GM19025 (cell line): Measurements from ENCODE around the gene MLXIPL.
"Not testable (repeated sequence)": the region's sequence is repeated elsewhere in the genome, so short reads cannot be mapped to it uniquely, and the experiment has no call there.

Source experiments
- ATAC-seq: cut with Tn5 transposase; IDR thresholded peaks from one replicate; pipeline ENCODE4 v1.9.1; 2021; ENCODE audit warnings: mild to moderate bottlenecking, low read depth, moderate library complexity; ENCODE audit not compliant: unreplicated experiment

The MLXIPL gene, protein sequence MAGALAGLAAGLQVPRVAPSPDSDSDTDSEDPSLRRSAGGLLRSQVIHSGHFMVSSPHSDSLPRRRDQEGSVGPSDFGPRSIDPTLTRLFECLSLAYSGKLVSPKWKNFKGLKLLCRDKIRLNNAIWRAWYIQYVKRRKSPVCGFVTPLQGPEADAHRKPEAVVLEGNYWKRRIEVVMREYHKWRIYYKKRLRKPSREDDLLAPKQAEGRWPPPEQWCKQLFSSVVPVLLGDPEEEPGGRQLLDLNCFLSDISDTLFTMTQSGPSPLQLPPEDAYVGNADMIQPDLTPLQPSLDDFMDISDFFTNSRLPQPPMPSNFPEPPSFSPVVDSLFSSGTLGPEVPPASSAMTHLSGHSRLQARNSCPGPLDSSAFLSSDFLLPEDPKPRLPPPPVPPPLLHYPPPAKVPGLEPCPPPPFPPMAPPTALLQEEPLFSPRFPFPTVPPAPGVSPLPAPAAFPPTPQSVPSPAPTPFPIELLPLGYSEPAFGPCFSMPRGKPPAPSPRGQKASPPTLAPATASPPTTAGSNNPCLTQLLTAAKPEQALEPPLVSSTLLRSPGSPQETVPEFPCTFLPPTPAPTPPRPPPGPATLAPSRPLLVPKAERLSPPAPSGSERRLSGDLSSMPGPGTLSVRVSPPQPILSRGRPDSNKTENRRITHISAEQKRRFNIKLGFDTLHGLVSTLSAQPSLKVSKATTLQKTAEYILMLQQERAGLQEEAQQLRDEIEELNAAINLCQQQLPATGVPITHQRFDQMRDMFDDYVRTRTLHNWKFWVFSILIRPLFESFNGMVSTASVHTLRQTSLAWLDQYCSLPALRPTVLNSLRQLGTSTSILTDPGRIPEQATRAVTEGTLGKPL

DNA sequence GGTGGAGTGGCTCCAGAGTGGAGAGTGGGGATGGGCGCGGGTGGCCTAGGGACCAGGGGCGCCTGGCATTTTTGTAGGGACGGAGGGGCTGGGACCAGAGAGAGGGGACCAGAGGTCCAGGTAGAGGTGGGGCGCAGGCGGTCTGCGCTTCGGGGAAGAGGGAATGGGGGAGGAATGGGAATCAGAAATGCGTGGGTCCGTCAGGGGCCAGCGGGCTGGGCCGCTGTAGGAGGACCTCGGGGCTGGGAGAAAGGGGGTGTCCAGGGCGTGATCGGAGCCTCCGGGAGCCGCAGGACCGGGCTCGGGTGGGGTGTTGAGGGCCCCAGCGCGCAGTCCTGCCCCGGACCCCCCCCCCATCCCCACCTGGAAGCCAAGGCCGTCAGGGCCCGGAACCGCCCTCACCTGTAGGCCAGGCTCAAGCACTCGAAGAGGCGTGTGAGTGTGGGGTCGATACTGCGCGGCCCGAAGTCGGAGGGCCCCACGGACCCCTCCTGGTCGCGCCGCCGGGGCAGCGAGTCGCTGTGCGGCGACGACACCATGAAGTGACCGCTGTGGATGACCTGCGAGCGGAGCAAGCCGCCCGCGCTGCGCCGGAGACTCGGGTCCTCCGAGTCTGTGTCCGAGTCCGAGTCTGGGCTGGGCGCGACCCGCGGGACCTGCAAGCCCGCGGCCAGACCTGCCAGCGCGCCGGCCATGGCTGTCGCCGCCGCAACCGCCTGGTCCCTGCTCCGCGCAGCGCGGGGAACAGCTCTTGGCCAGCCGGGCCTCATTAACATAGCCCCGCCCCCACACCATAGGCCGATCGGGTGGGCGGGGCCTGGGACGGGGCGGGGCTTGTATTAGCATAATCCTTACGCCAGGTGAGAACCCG lies at the start of gene MLXIPL:
Gene MLXIPL, minus strand, starts transcription at position 725 of the 871 bp plus-strand sequence. Its CDS starts 30 bp downstream, at position 695.
- no peak for ATAC-seq

DNA sequence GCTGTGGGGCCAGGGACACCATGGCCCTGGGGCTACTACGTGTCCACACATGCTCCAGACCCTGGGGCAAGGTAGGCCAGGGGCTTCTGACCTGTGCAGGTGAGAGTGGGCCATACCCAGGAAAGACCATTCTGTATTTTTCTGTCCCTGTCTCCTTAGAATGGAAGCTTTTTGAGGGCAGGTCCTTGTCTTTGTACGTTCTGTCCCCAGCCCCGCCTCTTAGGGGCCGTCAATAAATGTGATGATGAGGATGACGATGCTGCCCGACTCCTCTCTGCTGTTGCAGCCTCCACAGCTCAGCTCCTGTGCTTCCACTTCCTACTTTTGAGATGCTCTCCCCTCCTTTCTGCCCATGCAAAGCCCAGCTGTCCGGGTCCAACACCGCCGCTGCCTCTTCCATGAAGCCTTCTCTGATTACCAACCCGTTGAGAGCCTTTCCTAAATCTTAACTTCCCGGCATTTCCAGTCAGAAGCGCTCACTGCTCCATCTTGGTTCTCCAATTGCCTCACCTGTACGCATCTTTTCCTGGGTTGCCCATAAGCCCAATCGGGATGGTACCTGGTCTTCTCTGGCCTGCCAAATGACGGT lies 47.6 kb upstream of the MLXIPL start:
- ATAC-seq: no peak

DNA sequence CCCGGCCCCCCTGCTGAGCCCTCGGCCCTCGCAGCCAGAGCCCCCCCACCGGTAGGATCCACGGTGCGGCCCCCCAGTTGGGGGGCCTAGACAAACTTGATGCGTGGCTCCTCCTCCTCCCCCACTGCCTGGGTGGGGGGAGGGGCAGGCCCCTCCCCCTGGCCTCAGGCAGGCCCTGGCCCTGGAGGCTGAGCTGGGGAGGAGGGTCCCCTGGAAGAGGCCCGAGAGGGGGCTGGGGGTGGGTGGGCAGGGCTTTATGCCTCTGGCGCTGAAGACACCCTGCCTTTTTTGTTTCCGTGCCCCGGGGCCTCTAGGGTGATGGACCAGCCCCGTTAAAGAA lies 47.0 kb upstream of the MLXIPL start:
- ATAC-seq: no peak

DNA sequence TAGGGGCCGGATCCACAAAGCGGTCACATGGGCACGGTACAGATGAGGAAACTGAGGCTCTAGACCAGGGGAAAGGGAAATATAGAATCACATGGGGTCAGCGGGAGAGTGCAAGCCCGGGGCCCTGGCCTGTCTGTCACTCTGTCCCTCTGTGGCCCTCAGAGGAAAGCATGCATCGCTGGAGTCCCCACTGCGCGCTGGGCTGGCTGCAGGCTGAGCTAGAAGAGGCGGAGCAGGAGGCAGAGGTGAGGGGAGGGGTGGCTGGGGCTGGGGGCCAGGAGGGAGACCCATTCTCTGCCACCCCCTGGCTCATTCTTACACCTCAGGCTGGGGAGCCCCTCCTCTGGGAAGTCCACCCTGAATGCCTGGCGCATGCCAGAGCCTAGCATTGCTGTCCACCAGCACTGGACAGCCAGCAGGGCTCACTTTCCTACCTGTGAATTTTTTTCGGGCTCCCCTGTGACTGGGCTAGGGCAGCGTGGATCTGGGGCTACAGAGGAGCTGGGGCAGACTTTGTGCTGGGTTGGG lies 45.6 kb upstream of the MLXIPL start:
- ATAC-seq: no peak

DNA sequence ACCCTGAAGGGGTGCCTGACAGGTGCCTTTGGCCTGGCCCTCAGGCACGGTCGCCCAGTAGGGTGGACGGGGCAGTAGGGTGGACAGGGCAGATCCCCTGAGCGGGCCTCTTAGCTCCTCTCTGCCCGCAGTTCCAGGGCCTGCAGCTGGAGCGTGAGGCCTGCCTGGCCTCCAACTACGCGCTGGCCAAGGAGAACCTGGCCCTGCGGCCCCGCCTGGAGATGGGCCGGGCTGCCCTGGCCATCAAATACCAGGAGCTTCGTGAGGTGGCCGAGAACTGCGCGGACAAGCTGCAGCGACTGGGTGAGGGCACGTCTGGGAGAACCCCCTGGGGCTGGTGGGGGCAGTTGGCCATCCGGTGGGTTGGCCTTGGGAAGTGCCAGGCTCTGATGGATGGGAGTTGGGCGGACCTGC lies 45.0 kb upstream of the MLXIPL start:
- no peak for ATAC-seq

DNA sequence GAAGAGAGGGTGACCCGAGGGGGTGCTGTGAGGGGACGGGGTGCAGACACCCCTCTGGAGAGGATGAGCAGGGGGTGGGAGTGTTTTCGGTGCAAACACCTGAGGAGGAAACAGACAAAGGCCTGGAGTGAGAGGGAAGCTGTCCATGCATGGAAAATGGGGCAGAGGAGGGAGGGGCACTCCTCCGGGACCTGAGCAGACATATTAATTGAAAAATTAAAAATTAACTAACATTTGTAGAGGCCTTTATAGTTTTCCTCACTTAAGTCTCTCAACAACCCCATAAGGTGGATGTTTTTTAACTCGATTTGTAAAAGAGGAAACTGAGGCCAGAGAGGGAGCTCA lies 44.5 kb upstream of the MLXIPL start:
- no peak for ATAC-seq

DNA sequence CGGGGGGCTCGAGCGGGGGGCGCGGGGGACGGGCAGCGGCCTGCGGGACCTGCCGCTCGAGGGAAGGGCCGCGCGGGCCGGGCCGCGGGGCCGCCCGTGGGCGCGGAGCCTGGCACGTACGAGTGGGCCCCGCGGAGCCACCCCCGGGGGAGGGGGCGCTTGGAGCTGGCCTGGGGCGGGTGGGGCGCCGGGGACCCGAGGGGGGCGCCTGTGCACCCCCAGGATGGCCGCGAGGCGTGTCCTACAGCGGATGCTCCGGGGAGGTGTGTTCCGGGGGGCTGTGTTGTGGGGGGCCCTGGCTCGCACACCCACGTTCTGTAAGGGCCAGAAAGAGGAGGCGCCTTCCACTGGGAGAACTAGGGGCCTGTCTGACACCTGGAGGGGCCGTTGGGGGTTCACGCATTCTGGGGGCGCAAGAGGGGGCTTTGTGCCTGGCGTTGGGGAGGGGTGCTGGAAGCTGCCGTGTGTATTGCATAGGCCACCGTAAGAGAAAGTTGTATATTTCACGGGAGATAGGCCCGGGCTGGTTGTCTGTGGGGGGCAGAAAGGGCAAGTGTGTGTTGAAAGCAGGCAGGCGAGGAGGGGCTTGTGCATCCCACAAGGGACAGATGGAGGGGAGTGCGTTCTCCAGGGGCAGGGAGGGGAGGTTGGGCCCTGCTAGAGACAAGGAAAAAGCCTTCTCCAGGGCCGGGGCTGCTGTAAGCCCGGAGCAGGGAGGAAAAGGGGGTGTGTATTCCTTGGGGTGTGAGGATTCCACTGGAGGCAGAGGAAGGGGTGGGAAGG lies 44.0 kb upstream of the MLXIPL start:
- no peak for ATAC-seq

DNA sequence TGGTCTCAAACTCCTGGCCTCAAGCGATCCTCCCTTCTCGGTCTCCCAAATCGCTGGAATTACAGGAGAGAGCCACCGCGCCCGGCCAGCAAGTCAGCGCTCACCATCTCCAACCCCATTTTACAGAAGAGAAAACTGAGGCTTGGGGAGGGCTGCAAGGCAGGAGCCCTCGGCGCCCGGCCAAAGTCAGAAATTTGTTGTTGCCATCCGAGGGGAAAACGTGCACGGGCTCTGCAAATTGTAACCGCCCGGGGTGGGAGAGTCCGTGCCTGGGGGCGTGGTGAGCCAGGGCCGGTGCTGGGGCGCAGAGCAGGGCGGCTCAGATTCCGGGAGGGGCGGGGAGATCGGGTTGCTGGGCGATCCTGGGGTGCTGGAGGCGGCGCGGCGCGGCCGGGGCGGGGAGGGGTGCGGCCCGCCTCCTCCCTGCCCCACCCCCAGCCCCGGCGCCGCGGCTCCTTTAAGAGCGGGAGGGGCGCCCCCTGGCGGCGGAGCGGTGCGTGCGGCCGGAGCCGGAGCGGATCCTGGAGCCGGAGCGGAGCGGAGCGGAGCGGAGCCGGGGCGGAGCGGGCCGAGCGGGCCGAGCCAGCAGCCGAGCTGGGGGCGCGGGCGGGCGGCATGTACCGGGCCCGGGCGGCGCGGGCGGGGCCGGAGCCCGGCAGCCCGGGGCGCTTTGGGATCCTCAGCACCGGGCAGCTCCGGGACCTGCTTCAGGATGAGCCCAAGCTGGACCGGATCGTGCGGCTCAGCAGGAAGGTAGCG lies 43.2 kb upstream of the MLXIPL start, which contains the start of gene VPS37D:
Gene VPS37D, plus strand, starts transcription at position 488 of the 759 bp plus-strand sequence. Its CDS starts 128 bp downstream, at position 616.
- ATAC-seq: peak; percentile 97

DNA sequence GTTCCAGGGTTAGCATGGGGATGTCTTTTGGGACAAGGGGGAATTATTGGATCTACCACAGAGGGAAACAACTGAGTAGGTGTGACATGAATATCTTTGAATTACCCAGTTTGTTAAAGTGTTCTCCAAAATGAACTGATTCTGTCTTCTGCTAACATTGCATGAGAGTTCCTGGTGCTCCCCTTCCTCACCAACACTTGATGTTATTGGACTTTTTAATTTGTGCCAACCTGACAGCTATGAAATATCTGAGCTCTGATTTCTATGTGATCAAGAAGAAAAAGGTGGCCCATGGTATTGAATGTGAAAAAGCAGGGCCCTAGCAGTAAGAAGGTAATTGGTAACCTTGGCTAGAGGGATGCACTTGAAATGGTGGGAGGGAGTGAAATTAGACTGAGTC lies 38.7 kb upstream of the MLXIPL start:
- no peak for ATAC-seq

DNA sequence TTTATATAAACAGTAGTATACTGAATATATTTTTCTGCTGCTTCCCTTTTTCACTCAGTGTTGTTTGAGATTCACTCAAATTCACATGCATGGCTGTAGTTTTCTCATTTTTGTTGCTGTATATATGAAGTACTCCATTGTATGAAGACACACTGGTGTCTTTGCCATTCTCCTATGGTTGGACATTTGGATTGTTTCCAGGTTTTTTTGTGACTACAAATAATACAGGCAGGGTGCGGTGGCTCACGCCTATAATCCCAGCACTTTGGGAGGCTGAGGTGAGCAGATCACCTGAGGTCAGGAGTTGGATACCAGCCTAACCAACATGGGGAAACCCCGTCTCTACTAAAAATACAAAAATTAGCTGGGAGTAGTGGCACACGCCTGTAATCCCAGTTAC lies 36.3 kb upstream of the MLXIPL start:
- not testable (repeated sequence) for ATAC-seq

DNA sequence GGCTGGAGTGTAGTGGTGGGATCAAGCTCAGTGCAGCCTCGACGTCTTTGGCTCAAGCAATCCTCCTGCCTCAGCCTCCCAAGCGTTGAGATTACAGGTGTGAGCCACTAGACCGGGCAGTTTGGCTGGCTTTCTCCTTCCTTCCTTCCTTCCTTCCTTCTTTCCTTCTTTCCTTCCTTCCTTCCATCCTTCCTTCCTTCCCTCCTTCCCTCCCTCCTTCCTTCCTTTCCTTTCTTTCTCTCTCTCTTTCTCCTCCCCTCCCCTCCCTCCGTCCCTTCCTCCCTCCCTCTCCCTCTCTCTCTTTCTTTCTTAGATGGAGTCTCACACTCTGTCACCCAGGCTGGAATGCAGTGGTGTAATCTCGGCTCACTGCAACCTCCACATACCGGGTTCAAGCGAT lies 35.7 kb upstream of the MLXIPL start:
- no peak for ATAC-seq

DNA sequence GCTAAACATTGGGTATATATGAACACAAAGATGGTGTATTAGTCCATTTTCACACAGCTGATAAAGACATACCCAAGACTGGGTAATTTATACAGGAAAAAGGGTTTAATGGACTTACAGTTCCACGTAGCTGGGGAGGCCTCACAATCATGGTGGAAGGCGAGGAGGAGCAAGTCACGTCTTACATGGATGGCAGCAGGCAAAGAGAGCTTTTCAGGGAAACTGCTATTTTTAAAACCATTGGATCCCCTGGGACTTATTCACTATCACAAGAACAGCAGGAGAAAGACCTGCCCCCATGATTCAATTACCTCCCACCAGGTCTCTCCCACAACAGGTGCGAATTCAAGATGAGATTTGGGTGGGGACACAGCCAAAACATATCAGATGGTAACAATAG lies 31.0 kb upstream of the MLXIPL start:
- not testable (repeated sequence) for ATAC-seq

DNA sequence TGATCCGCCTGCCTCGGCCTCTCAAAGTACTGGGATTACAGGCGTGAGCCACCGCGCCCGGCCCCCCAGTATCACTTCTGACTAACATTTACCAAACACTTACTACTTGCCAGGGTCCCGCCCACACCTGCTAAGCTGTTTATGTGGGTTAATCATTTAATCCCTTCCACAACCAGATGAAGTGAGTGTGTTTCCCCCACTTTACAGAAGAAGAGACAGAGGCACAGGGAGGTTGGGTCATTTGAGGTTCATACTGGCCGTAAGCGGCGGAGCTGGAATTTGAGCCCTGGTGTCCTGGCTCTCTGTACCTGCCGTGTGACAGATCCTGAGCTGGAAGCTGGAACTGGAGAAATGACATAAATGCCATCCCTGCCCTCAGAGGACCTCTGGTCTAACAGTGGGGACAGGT lies 28.2 kb upstream of the MLXIPL start:
- ATAC-seq: no peak

DNA sequence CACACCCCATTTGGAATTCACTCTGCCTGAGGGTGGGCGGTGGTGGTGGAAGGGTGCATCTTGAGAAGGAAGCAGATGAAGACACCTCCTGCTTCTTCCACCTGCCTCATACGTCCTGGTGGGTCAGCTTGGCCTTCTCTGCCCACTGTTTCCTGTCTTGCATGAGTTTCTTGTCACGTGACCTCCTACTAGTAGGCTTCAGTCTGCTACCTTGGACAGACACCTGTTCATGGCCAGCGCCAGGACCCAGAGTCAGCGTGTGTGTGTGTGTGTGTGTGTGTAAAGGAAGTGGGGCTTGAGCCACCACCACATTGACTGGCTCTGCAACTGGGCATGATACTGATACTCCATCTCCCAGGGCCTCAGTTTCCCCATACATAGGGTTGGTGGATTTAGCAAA lies 26.2 kb upstream of the MLXIPL start:
- no peak for ATAC-seq

DNA sequence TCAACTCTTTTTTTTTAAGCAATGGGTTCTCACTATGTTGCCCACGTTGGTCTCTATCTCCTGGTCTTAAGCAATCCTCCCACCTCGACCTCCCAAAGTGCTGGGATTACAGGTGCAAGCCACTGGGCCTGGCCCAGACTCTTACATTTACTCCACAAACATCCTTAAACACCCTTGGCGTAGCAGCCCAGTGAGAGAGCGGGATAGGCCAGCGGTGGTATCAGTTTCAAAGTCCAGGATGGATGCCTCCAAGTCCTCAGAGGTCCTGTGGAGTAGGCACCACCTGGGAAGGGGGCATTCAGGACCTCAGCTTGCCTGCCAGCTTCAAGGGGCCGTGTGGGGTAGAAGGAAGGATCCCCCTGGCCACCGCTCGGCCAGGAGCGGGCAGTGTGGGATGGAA lies 25.3 kb upstream of the MLXIPL start:
- ATAC-seq: no peak

DNA sequence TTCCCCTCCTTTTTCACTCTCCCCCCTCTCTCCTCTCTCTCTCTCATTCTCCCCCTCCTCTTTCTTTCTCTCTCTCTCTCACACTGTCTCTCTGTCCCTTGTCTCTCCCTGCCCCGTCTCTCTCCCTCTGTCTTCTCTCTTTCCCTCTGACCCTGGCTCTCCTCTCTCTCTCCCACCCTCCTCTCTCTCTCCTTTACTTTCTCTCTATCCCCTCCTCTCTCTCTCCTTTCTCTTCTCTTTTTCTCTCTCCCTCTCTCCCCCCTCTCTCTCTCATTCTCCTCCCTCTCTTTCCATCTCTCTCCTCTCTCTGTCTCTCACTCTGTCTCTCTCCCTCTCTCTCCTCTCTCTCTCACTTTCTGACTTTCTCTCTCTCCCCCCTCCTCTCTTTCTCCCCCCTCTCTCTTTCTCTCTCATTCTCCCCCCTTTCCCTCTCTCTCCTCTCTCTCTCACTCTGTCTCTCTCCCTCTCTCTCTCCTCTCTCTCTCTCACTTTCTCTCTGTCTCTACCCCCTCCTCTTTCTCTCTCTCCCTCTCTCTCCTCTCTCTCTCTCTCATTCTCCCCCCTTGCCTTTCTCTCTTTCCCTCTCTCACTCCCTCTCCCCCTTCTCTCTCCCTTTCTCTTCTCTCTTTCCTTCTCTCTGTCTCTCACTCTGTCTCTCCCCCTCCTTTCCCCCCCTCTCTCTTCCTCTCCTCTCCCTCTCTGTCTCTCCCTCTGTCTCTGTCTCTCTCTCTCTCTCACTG lies 24.4 kb upstream of the MLXIPL start:
- ATAC-seq: no peak

DNA sequence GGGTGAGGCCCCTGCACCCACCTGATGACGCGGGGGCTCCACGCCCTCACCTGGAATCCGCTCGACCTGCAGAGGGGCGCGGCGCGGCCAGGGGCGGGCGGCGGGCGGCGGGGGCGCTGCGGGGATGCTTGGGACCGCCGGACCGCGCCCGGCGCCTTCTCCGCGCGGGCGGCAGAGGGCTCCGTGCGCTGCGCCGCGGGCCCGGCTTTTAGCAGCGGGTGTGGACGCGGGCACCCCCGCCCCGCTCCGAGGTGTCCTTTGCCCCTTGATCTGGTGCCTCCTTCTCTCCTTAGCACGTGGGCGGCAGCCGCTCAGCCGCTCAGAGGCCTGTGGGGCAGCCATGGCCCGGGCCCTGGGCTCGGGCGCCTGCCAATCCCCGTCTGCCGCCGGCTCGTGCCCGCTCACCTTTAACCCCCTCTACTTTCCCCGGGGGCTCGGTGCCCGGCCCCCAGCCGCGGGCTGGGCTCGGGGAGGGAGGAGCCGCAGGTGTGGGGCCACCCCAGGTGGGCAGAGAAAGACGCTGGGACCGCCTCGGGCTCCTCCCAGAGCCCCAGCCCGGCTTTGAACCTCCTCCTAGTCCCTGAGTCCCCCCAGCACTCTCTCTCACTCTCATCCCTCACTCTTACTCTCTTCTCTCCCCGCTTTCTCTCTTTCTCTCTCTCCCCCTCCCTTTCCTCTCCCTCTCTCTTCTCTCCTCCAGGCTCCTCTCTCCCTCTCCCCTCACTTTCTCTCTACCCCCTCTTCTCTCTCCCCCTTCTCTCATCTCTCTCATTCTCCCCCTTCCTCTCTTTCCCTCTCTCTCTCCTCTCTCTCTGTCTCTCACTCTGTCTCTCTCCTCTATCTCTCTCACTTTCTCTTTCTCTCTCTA lies 23.6 kb upstream of the MLXIPL start:
- ATAC-seq: no peak
